ENCODE measurements around the gene MIS18A.

DNA sequence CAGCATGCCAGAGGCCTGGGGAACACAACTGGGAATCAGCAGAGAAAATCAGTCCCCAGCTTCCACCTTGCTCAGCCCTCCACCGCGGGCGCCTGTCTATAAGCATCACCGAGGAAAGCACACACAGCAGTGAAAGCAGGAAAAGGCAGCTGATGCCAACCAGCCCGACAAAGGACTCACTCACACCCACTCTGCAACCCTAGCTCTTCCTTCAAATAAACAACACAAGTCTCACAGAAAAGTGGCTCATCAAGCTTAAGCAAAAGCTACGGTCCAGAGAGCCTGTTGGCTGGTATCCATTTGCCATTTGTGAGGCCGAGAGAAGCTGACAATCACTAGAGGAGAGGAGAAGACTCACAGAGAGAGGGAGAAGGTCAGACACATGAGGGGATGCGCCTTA is 46.9 kb upstream of the MIS18A start:
- no peak for TF ChIP-seq CTCF (IDR thresholded peaks at IDR 0.05)
- no peak for TF ChIP-seq POLR2A (IDR thresholded peaks at IDR 0.05)
- TF ChIP-seq EP300 (IDR thresholded peaks at IDR 0.05): no peak
